HEK293 (cell line): ENCODE data around the gene ZNF433.
A peak's percentile ranks its signal among the peaks of the same experiment; 100 is the strongest.

Source experiments
- GLI2 ChIP-seq: fragments of 450-650 bp; formaldehyde crosslinking; IDR thresholded peaks from 2 replicates; pipeline ENCODE4; 2017; ENCODE audit warnings: missing biosample characterization, missing genetic modification characterization, low read depth, borderline replicate concordance
- PRDM1 ChIP-seq: fragments of 450-650 bp; formaldehyde crosslinking; IDR thresholded peaks from 2 replicates; pipeline ENCODE4; 2016; ENCODE audit warnings: missing biosample characterization, missing genetic modification characterization
- REPIN1 ChIP-seq: fragments of 450-650 bp; formaldehyde crosslinking; IDR thresholded peaks from 2 replicates; pipeline ENCODE4 v1.5.1; 2017; ENCODE audit warnings: missing biosample characterization, missing genetic modification characterization, low read depth
- SP3 ChIP-seq: fragments of 450-650 bp; formaldehyde crosslinking; IDR thresholded peaks from 2 replicates; pipeline ENCODE4 v1.5.1; 2016; ENCODE audit warnings: missing biosample characterization, missing genetic modification characterization
- YY1 ChIP-seq: fragments of 450-650 bp; formaldehyde crosslinking; IDR thresholded peaks from 2 replicates; pipeline ENCODE4 v1.5.1; 2018; ENCODE audit warnings: missing biosample characterization, missing genetic modification characterization
- ZBTB1 ChIP-seq: fragments of 450-650 bp; formaldehyde crosslinking; IDR thresholded peaks from 2 replicates; pipeline ENCODE4 v1.5.1; 2016; ENCODE audit warnings: missing biosample characterization, missing genetic modification characterization
- ZIC2 ChIP-seq: fragments of 450-650 bp; formaldehyde crosslinking; IDR thresholded peaks from 2 replicates; pipeline ENCODE4 v1.5.1; 2016; ENCODE audit warnings: missing biosample characterization, missing genetic modification characterization
- ZNF112 ChIP-seq: fragments of 450-650 bp; formaldehyde crosslinking; IDR thresholded peaks from 2 replicates; pipeline ENCODE4 v1.5.0; 2017; ENCODE audit warnings: missing biosample characterization, missing genetic modification characterization
- ZNF146 ChIP-seq: fragments of 450-650 bp; formaldehyde crosslinking; IDR thresholded peaks from 2 replicates; pipeline ENCODE4 v1.5.1; 2016; ENCODE audit warnings: missing biosample characterization, missing genetic modification characterization
- ZNF214 ChIP-seq: fragments of 450-650 bp; formaldehyde crosslinking; IDR thresholded peaks from 2 replicates; pipeline ENCODE4 v1.5.1; 2017; ENCODE audit warnings: missing biosample characterization, mild to moderate bottlenecking, missing genetic modification characterization, borderline replicate concordance
- ZNF394 ChIP-seq: fragments of 450-650 bp; formaldehyde crosslinking; IDR thresholded peaks from 2 replicates; pipeline ENCODE4 v1.5.1; 2016; ENCODE audit warnings: missing biosample characterization, missing genetic modification characterization, mild to moderate bottlenecking, moderate library complexity, borderline replicate concordance
- ZNF621 ChIP-seq: fragments of 450-650 bp; formaldehyde crosslinking; IDR thresholded peaks from 2 replicates; pipeline ENCODE4 v1.5.1; 2017; ENCODE audit warnings: missing biosample characterization, missing genetic modification characterization
- TF ChIP-seq, protein P1 (sequence below): fragments of 450-650 bp; formaldehyde crosslinking; conservative IDR thresholded peaks from 2 replicates; pipeline ENCODE4 v1.5.1; 2016; ENCODE audit warnings: low read depth, missing biosample characterization, missing genetic modification characterization
- TF ChIP-seq, protein P2 (sequence below): fragments of 450-650 bp; formaldehyde crosslinking; IDR thresholded peaks from 2 replicates; pipeline ENCODE4; 2016; ENCODE audit warnings: missing biosample characterization, missing genetic modification characterization
- TF ChIP-seq, protein P3 (sequence below): fragments of 450-650 bp; formaldehyde crosslinking; IDR thresholded peaks from 2 replicates; pipeline ENCODE4 v1.5.1; 2016; ENCODE audit warnings: missing biosample characterization, missing genetic modification characterization, low read depth
- TF ChIP-seq, protein P4 (sequence below): fragments of 450-650 bp; formaldehyde crosslinking; IDR thresholded peaks from 2 replicates; pipeline ENCODE4 v1.5.1; 2016; ENCODE audit warnings: missing biosample characterization, missing genetic modification characterization
- TF ChIP-seq, protein P5 (sequence below): fragments of 450-650 bp; formaldehyde crosslinking; IDR thresholded peaks from 2 replicates; pipeline ENCODE4 v1.5.1; 2016; ENCODE audit warnings: missing biosample characterization, missing genetic modification characterization

ZNF433 gene

DNA sequence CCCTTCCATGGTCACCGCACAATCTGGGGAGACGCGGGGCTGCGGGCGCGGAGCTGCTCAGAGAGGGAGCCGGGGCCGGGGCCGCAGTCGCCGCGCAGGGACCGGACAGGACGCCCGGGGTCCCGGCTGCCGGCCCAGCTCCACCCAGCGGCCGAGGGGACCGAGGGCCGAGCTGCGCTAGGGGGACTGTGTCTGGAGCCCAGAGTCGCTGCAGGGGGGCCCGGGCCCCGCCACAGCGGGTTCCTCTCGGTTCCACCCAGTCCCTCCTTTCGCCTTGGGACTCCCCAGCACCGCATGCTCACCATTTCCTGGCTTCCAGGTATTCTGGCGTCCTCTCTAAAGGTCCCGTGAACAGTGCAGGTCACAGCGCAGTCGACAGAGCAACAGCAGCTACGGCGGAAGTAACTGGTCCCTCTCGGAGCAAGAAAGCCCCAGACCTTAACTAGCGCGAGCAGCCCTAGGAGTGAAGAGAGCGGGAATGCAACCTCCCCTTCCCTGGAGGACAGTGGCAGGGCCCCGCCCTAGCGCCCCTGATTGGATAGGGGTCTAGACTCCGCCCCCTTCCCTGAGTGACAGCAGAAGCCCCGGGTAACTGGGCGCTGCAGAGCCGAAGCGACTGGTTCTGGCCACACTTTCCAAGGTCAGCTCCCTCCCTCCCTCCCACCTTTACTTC is 17.2 kb upstream of the ZNF433 start, which contains the start of gene ZNF878 (continued):
- no peak for TF ChIP-seq SP3 (tag by site-specific recombination)
- no peak for TF ChIP-seq ZNF394 (tag by site-specific recombination)
- TF ChIP-seq, protein P1, sequence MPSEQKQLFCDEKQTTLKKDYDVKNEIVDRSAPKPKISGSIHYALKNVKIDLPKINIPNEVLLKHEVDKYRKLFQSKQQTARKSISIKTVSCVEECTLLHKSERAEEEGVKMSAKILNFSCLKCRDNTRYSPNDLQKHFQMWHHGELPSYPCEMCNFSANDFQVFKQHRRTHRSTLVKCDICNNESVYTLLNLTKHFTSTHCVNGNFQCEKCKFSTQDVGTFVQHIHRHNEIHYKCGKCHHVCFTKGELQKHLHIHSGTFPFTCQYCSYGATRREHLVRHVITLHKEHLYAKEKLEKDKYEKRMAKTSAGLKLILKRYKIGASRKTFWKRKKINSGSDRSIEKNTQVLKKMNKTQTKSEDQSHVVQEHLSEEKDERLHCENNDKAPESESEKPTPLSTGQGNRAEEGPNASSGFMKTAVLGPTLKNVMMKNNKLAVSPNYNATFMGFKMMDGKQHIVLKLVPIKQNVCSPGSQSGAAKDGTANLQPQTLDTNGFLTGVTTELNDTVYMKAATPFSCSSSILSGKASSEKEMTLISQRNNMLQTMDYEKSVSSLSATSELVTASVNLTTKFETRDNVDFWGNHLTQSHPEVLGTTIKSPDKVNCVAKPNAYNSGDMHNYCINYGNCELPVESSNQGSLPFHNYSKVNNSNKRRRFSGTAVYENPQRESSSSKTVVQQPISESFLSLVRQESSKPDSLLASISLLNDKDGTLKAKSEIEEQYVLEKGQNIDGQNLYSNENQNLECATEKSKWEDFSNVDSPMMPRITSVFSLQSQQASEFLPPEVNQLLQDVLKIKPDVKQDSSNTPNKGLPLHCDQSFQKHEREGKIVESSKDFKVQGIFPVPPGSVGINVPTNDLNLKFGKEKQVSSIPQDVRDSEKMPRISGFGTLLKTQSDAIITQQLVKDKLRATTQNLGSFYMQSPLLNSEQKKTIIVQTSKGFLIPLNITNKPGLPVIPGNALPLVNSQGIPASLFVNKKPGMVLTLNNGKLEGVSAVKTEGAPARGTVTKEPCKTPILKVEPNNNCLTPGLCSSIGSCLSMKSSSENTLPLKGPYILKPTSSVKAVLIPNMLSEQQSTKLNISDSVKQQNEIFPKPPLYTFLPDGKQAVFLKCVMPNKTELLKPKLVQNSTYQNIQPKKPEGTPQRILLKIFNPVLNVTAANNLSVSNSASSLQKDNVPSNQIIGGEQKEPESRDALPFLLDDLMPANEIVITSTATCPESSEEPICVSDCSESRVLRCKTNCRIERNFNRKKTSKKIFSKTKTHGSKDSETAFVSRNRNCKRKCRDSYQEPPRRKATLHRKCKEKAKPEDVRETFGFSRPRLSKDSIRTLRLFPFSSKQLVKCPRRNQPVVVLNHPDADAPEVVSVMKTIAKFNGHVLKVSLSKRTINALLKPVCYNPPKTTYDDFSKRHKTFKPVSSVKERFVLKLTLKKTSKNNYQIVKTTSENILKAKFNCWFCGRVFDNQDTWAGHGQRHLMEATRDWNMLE (tag by site-specific recombination) = no peak
- TF ChIP-seq ZNF146 (tag by site-specific recombination) = no peak
- TF ChIP-seq, protein P2, sequence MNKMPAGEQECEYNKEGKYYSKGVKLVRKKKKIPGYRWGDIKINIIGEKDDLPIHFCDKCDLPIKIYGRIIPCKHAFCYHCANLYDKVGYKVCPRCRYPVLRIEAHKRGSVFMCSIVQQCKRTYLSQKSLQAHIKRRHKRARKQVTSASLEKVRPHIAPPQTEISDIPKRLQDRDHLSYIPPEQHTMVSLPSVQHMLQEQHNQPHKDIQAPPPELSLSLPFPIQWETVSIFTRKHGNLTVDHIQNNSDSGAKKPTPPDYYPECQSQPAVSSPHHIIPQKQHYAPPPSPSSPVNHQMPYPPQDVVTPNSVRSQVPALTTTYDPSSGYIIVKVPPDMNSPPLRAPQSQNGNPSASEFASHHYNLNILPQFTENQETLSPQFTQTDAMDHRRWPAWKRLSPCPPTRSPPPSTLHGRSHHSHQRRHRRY (tag by site-specific recombination) = no peak
- TF ChIP-seq GLI2 (tag by site-specific recombination) = no peak
- no peak for TF ChIP-seq YY1 (tag by site-specific recombination)
- TF ChIP-seq REPIN1 (tag by site-specific recombination) = no peak
- TF ChIP-seq, protein P3, sequence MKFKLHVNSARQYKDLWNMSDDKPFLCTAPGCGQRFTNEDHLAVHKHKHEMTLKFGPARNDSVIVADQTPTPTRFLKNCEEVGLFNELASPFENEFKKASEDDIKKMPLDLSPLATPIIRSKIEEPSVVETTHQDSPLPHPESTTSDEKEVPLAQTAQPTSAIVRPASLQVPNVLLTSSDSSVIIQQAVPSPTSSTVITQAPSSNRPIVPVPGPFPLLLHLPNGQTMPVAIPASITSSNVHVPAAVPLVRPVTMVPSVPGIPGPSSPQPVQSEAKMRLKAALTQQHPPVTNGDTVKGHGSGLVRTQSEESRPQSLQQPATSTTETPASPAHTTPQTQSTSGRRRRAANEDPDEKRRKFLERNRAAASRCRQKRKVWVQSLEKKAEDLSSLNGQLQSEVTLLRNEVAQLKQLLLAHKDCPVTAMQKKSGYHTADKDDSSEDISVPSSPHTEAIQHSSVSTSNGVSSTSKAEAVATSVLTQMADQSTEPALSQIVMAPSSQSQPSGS (tag by site-specific recombination) = no peak
- TF ChIP-seq, protein P4, sequence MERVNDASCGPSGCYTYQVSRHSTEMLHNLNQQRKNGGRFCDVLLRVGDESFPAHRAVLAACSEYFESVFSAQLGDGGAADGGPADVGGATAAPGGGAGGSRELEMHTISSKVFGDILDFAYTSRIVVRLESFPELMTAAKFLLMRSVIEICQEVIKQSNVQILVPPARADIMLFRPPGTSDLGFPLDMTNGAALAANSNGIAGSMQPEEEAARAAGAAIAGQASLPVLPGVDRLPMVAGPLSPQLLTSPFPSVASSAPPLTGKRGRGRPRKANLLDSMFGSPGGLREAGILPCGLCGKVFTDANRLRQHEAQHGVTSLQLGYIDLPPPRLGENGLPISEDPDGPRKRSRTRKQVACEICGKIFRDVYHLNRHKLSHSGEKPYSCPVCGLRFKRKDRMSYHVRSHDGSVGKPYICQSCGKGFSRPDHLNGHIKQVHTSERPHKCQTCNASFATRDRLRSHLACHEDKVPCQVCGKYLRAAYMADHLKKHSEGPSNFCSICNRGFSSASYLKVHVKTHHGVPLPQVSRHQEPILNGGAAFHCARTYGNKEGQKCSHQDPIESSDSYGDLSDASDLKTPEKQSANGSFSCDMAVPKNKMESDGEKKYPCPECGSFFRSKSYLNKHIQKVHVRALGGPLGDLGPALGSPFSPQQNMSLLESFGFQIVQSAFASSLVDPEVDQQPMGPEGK (tag by site-specific recombination) = peak; percentile 25; the same call in 1 of the 2 replicates
- TF ChIP-seq PRDM1 (tag by site-specific recombination) = no peak
- peak; percentile 13; the same call in 1 of the 2 replicates for TF ChIP-seq ZIC2 (tag by site-specific recombination)
- TF ChIP-seq ZNF214 (tag by site-specific recombination) = no peak
- TF ChIP-seq ZBTB1 (tag by site-specific recombination) = no peak
- no peak for TF ChIP-seq ZNF112 (tag by site-specific recombination)
- no peak for TF ChIP-seq ZNF621
- TF ChIP-seq, protein P5, sequence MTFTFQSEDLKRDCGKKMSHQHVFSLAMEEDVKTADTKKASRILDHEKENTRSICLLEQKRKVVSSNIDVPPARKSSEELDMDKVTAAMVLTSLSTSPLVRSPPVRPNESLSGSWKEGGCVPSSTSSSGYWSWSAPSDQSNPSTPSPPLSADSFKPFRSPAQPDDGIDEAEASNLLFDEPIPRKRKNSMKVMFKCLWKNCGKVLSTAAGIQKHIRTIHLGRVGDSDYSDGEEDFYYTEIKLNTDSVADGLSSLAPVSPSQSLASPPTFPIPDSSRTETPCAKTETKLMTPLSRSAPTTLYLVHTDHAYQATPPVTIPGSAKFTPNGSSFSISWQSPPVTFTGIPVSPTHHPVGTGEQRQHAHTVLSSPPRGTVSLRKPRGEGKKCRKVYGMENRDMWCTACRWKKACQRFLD = no peak
